Kidney glomerular epithelial cell (primary cell): Measurements from ENCODE around the gene SPTLC3.

Experiments used
- DNase-seq: peaks from one replicate; lab custom pipeline; 2025; lab: John Stamatoyannopoulos, UW

The SPTLC3 gene

GRCh38 chr20:13031751-13032150 lies 23.0 kb downstream of the SPTLC3 start:
- DNase-seq: no peak

GRCh38 chr20:13034115-13034514 lies 25.3 kb downstream of the SPTLC3 start:
- DNase-seq: no peak

GRCh38 chr20:13034936-13035335 lies 26.2 kb downstream of the SPTLC3 start:
- DNase-seq: no peak

- DNase-seq: no peak
Measured at GRCh38 chr20:13035399-13036152, 26.8 kb downstream of the SPTLC3 start.

DNA sequence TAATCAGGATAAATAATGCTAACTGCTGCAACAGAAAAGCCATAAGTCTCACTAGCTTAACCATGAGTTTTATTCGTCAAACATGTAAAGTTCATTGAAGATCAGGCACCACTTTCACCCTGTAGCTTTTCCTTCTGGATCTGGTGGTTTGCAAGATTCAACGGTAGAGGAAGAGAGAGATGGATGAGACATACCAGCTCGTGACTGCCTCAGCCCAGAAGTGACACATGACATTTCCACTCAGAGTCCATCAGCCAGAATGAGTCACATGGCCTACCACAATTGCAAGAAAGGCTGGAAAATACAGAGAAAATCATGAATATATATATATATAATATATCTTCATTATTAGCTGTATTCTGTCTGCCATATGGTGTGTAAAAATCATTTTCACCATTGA lies 29.0 kb downstream of the SPTLC3 start:
- DNase-seq: no peak

DNA sequence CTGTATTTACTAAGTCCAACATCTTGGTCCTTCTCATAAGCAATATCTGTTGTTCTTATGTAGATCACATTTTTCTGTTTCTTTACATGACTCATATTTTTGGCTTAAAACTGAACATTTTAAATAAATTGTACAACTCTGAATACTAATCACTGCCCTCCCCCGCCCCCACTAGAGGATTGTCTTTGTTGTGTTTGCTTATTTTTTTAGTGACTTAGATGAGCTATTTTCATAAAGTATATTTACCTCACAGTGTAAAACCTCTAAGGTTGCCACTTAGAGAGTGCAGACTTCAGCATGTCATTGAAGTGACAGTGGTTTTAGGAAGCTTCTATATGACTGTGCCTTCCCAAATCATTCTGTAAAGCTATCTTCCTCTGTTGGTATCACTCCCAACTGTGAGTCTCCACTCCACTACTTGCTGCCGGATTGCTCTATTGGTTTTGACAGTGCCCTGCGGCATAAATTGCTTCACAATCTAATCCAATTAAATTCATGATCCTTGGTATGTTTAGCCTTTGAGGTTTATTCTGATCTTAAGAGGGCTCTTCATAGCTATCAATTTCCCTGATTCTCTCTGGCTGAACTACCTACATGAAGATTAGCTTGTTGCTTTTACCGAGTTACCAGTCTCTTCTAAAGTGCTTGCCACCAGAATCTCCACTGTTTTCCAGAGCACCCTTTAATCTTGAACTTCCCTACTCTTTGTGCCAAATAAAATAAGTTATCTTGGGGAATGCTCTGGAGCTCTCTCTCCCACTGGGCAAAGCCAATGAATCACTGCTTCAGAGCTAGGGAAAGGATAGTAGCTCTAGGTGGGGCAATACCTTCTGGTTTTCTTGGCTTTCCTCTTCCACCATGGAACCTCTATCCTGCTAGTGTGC lies 33.0 kb downstream of the SPTLC3 start:
- no peak for DNase-seq

DNA sequence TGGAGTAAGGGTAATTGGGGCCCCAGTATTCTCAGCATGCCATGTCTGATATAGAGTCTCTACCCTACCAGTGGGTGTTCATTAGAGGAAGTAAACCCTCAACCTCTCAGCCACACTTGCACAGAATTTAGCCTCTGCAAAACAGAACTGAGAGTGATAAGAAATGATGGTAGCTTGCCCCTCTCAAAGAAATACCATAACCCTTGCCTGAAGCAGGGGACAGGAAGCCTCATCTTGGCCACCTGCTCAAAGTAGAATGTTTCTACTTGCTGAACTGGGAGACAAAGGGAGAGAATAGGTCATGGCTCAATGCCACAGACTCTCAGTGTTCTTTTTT lies 33.7 kb downstream of the SPTLC3 start:
- DNase-seq: no peak

GRCh38 chr20:13046409-13046808 lies 37.6 kb downstream of the SPTLC3 start:
- no peak for DNase-seq

- DNase-seq: no peak
Measured at GRCh38 chr20:13054011-13054410, 45.2 kb downstream of the SPTLC3 start.

GRCh38 chr20:13058666-13059389 lies 50.1 kb downstream of the SPTLC3 start:
- DNase-seq: no peak

DNA sequence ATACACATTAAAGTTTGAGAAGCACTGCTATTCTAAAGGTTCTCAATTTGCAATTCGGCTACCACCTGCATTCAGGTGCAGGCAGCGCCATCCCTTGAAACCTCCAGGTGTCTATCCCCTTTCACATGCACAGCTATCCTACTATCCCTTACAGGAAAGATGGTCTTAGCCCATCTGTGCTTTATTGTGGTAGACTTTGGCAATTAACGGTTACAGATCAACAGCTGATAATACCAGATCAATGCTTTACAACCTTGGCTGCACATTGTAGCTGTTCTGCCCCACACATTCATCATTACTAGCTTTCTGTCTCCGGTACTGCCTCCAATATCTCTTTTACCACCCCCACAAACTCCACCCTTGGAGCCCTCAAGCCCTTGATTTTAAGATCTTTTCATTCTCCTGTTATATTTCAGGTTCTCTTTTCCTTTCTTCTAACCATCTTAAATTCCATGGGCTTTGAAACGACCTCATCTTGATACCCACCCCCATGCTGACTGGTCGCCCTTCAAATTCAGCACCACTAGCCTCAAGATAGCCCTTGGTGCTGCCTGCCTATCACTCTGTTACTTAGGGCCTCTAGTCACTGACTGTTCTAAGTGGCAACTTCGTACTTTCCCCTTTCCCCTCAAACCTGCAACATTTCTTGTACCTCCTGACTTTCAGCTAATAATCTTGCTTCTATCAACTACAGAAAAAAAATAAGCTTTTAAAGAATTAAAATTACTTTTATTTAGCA lies 50.8 kb downstream of the SPTLC3 start:
- DNase-seq: no peak

GRCh38 chr20:13060327-13060726 lies 51.6 kb downstream of the SPTLC3 start:
- DNase-seq: no peak

DNA sequence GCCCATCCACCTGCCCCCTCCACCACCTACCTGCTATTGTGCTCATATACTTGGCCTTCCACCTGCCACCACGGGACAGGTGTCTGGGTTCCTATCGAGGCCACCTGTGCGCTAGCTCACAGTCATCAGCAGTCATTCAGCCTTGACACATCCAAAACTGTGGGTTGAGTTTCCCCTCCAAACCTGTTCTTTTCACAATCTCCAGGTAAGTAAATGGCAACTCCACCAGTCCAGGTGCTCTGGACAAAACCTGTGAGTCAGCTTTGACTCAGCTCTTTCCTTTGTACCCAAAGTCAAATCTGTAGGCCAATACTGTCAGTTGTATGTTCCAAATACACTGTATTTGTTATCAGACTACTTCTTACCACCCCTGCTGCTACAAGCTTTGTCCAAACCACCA lies 52.6 kb downstream of the SPTLC3 start:
- DNase-seq: no peak

- DNase-seq: no peak
Measured at GRCh38 chr20:13062789-13063188, 54.0 kb downstream of the SPTLC3 start.

DNA sequence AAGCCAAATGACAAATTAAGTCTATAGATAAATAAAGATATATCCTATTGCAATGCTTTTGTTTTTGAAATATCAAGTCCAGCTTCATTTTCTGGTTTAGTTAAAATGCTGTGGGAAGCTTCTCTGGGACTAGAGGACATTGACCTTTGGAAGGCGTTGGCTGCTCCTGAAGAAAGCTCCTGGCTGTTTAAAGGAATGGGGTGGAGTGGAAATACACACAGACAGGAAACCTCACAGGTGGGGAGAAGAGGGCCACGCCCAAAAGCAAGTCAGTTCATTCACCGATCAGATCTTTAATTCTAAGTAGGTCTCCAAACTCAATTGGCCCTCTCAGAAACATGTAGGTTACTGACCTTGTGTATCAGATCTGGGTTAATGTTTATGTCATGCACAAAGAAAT lies 59.6 kb downstream of the SPTLC3 start:
- no peak for DNase-seq

- DNase-seq: no peak
Measured at GRCh38 chr20:13081877-13082276, 73.1 kb downstream of the SPTLC3 start.

DNA sequence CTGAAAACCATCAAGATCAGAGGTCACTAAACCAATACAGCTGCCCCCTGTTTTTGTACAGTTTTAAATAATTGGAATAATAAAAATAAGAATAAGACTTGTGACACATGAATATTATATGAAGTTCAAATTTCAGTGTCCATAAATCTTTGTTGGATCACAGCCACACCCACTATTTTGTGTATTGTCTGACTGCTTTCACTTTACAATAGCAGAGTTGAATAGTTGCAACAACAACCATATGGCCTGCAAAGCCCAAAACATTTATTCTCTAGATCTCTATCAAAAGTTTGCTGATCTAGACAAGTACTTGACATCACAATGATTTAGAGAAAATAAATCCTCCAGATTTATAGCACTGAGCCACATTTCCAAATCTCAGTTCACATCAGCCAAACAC lies 73.6 kb downstream of the SPTLC3 start:
- DNase-seq: no peak

GRCh38 chr20:13085275-13085674 lies 76.5 kb downstream of the SPTLC3 start:
- no peak for DNase-seq

- no peak for DNase-seq
Measured at GRCh38 chr20:13089950-13090469, 81.2 kb downstream of the SPTLC3 start.

DNA sequence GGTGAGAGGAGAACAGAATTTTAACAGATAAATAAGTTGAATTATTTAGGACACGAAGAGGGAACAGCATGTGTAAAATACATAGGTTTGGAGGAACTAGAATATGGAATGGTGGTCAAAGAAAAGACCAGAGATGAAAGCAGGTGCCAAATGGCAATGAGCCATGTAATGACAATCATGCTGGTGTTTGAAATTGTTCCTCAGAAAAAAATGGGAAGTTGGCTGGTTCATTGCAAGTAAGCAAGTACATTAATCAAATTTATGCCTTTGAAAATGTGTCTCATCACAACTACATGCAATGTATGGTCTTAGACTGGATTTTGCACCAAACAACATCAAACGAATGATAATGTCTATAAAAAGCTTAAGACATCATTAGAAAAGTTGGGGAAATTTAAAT lies 83.3 kb downstream of the SPTLC3 start:
- no peak for DNase-seq

DNA sequence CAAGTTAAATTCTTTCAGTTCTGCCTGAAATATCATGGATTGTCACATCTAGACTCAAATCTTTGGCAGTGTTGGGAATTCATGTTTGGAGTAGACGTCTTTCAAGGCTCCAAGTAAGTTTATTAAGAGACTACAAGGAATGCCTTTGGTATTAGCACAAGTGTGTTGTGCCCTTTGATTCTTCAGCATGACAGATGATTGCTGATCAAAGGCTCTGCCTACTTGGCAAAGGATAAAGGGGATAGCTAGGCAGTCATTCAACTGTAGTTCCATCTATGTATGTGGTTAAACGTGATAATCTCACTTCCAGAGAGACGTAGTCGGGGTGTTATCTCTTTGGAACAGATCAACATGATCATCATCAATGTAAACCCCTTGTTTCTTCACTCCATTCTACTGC lies 86.2 kb downstream of the SPTLC3 start:
- DNase-seq: no peak
